ENCODE data around the gene VAV2.

Gene VAV2

GRCh38 chr9:133804199-133804598, 187.9 kb downstream of the VAV2 start:
- TF ChIP-seq CTCF (IDR thresholded peaks at IDR 0.05; ENCODE audit: insufficient read depth, low read depth, low read length, missing control alignments) = no peak
- no peak for DNase-seq (ENCODE audit: low read depth)
- H3K4me3 ChIP-seq (ENCODE audit: low read depth, low read length) = no peak overlapping the region

DNA sequence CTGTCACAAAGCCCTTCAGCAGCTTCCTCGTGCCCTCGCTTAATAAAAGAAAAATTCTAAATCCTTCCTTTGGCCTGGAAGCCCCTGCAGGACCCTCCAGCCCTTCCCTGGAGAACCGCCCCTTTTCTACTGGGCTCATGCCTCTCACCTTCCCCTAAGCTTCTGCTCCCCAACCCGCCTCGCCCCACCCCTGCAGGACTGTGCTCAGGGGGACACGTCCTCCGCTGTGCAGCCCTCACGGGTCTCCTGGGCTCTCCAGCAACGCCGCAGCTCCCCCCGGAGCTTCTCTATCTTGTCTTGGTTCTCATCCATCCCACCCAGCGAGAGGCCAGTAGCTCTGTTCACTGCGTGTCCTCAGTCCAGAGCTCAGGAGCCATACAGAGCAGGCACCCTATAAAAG, 188.4 kb downstream of the VAV2 start:
- no peak for TF ChIP-seq CTCF (IDR thresholded peaks at IDR 0.05; ENCODE audit: insufficient read depth, low read depth, low read length, missing control alignments)
- no peak for DNase-seq (ENCODE audit: low read depth)
- no peak overlapping the region for H3K4me3 ChIP-seq (ENCODE audit: low read depth, low read length)

- DNase-seq (ENCODE audit: low read depth) = no peak
- TF ChIP-seq CTCF (IDR thresholded peaks at IDR 0.05; ENCODE audit: insufficient read depth, low read depth, low read length, missing control alignments) = no peak
These were observed 189.0 kb downstream of the VAV2 start for GRCh38 chr9:133803028-133803585.

DNA sequence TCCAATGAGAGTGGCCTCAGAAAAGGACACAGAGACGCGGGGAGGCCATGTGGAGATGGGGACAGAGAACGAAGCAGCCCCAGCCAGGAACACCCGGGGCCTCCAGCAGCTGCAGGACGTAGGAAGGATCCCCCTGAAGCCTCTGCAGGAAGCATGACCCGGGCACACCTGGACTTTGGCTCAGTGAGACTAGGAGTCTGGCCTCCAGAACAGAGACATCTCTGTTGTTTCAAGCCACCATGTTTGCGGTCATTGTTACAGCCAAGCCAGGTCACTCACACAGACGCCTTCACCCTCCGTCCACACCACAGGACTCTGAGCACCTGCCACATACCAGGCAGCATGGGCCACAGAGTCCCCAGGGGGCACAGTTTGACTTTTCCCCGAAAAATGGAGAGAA, 190.4 kb downstream of the VAV2 start:
- no peak overlapping the region for H3K4me3 ChIP-seq (ENCODE audit: low read depth, low read length)
- TF ChIP-seq CTCF (IDR thresholded peaks at IDR 0.05; ENCODE audit: insufficient read depth, low read depth, low read length, missing control alignments) = no peak
- no peak for DNase-seq (ENCODE audit: low read depth)

More at GRCh38 chr9:133803028-133803585, 189.0 kb downstream of the VAV2 start:
- H3K4me3 ChIP-seq (ENCODE audit: low read depth, low read length) = no peak overlapping the region

- H3K4me3 ChIP-seq (ENCODE audit: low read depth, low read length) = no peak overlapping the region
- TF ChIP-seq CTCF (IDR thresholded peaks at IDR 0.05; ENCODE audit: insufficient read depth, low read depth, low read length, missing control alignments) = no peak
- DNase-seq (ENCODE audit: low read depth) = no peak
These were observed 191.9 kb downstream of the VAV2 start for GRCh38 chr9:133800266-133800665.

DNA sequence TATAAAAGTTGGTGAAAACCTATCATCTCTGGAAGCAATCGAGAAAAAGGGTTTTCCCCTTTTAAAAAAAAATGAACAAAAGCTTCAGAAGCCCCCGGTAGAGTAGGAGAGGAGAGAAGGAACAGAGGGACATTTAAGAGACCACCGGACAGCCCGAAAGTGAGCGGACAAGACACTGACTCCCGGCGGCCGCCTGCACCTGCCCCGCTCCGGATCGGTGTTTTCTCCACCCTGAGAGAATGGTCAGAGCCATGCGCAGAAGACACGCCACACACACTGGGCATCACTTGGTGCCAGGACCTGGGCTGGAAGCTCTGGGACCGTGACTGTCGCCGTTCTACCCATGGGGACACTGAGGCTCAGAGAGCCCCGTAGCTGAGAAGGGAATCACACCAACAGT, 192.4 kb downstream of the VAV2 start:
- no peak overlapping the region for H3K4me3 ChIP-seq (ENCODE audit: low read depth, low read length)
- TF ChIP-seq CTCF (IDR thresholded peaks at IDR 0.05; ENCODE audit: insufficient read depth, low read depth, low read length, missing control alignments) = no peak
- no peak for DNase-seq (ENCODE audit: low read depth)

DNA sequence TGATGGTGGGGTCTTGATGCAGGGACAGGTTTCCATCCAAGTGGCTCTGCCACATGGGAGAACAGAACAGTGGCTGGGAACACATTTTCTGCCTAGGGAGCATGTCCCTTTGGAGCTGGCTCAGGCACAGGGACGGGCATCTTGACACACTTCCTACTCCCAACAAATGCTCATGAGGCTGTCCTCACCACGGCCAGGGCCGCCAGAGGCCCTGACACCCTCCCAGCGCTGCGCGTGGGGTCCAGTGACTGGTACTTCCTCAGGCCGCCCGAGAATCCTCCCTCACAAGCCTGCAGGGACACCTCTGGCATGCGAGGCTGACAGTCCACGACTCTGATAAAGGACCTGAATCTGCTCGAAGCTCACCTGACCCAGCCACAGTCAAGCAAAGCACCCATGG, 193.0 kb downstream of the VAV2 start:
- no peak for TF ChIP-seq CTCF (IDR thresholded peaks at IDR 0.05; ENCODE audit: insufficient read depth, low read depth, low read length, missing control alignments)
- H3K4me3 ChIP-seq (ENCODE audit: low read depth, low read length) = no peak overlapping the region
- DNase-seq (ENCODE audit: low read depth) = no peak
